ENCODE measurements around the gene VPS13A.
"Not testable (repeated sequence)": the region's sequence is repeated elsewhere in the genome, so short reads cannot be mapped to it uniquely, and the experiment has no call there.

VPS13A gene

DNA sequence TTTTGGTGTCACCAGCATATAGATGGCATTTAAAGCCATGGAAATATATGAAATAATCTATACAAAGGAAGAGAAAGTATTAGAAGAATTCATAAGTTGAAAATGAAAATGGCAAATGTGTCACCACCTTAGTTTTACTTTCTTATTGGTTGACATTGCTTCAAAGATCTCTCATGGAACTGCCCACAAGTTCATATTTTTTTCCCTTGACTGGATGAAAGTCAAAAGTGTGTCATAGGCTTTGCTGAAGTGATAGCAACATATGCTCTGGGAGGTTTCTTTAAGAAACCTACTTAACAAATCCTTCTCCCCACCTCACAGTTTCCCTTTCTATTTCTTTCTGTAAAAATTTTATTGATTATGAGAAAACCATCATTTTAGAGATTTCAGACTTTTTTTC lies 127.2 kb downstream of the VPS13A start:
- DNase-seq (ENCODE audit: low spot score): no peak
- FAIRE-seq: no peak

- DNase-seq (ENCODE audit: low spot score) (no peak), FAIRE-seq (no peak)
Observed at GRCh38 chr9:77305622-77306400, 128.5 kb downstream of the VPS13A start.

DNA sequence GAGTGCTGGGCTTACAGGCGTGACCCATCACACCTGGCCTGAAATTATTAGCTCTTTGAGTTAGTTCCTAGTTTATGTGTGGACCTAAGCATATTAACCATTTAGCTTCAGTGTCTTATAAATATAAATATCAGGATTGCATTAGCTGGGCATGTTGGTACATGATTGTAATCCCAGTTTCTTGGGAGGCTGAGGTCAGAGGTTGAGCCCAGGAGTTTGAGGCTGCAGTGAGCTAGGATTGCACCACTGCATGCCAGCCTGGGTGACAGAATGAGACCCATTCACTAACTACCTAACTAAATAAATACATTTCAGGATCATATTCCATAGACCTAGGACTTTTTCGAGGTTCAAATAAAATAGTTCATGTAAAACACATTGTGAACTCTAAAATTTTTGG lies 129.8 kb downstream of the VPS13A start:
- FAIRE-seq: no peak

DNA sequence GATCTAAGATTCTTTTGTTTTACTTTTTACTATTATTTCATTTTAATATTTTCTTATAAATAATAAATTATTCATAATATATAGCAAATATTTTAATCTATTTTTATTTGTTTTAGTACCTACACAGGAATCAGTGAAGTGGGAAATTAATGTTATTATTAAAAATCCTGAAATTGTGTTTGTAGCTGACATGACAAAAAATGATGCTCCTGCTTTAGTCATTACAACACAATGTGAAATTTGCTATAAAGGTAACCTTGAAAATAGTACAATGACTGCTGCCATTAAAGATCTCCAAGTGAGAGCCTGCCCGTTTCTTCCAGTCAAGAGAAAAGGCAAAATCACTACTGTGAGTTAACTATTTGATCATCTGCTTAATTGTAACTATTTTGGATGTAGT lies 138.7 kb downstream of the VPS13A start:
- DNase-seq (ENCODE audit: low spot score) (no peak), FAIRE-seq (no peak)

More for the DNA sequence above, 129.8 kb downstream of the VPS13A start:
- DNase-seq (ENCODE audit: low spot score): no peak

- FAIRE-seq (no peak), DNase-seq (ENCODE audit: low spot score) (no peak)
Observed at GRCh38 chr9:77325058-77325457, 147.7 kb downstream of the VPS13A start.

DNA sequence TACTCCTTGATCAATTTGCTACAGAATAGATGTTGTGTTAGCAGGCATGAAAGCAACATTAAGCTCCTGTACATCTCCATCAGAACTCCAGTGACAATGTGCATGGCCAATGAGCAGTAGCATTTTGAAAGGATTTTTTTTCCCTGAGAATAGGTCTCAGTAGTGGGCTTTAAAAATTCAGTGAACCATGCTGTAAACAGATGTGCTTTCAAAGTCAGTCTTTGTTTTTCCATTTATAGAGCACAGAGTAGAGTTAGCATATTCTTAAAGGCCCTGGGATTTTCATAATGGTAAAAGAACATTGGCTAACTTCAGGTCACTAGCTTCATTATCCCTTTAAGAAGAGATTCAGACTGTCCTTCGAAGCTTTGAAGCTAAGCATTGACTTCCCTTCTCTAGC lies 150.8 kb downstream of the VPS13A start:
- FAIRE-seq (no peak), DNase-seq (ENCODE audit: low spot score) (no peak)

DNA sequence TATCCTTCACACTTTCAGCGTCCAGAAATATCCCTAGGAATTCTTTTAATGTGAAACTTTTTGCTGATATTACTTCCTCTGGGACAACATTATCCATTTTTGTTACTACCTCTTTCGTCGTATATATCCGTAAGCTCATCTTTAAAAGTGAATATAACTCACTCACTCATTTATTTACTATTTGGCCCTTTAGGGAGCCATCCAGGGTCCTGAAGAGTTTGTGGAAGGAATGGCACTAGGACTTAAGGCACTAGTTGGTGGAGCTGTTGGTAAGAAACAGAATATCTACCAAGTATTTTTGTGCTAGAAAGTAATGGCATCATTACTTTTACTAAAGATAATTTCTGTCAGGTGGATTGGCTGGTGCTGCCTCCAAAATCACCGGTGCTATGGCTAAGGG lies 192.7 kb downstream of the VPS13A start:
- DNase-seq (ENCODE audit: low spot score) (no peak), FAIRE-seq (no peak)

DNA sequence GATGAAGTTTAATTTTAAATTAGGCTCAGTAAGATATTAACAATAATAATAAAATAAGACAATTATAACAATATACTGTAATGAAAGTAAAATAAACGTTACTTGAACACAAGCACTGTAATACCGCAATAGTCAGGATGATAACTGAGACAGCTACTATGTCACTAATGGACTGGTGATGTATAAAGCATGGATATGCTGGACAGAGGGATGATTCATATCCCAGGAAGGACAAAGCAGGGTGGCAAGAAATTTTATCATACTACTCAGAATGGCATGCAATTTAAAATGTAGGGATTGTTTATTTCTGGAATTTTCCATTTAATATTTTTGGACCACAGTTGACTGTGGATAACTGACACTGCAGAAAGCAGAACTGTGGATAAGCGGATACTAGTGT lies 196.9 kb downstream of the VPS13A start:
- DNase-seq (ENCODE audit: low spot score) (no peak), FAIRE-seq (no peak)

GRCh38 chr9:77375956-77376532 lies 198.7 kb downstream of the VPS13A start:
- DNase-seq (ENCODE audit: low spot score) (no peak), FAIRE-seq (no peak)

GRCh38 chr9:77384406-77384805 lies 207.1 kb downstream of the VPS13A start:
- FAIRE-seq (no peak), DNase-seq (ENCODE audit: low spot score) (peak; percentile 27)

DNA sequence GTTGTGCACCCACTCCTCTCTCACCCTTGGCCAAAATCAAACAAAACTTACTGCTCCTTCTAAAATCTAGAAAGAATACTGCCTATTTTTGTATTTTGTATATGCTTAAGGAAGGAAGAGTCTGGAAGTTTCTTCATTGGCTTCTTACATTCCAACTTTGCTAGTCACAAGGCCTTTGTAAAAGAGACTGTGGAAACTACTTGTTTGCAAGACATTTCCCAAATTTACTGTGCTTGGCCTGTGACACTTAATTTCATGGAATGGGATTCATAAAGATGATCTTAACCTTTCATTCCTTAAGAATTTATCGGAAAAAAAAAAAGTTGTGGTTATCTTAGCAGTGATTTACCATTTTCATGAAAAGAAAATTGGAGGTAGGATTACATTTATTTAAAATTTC lies 208.9 kb downstream of the VPS13A start:
- DNase-seq (ENCODE audit: low spot score) (no peak), FAIRE-seq (no peak)

DNA sequence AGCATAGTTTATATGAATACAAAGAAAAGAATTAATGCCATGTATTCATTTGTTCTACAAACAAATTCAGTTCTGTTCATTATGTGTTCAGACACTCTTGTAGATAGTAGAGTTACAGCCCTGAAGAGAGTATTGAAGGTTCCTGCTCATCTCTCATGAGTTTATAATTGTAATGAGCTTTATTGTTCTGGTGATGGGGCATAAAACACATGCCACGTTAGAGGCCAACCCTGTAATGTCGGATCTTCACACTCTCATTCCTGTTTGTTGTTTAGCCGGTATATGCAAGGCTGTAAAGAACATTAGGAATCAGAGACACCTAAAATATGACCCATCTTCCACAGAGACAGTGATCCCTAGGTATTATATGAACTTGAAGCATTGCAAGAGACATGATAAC lies 214.5 kb downstream of the VPS13A start:
- no peak for DNase-seq (ENCODE audit: low spot score)
- FAIRE-seq: no peak

GRCh38 chr9:77392328-77392727 lies 215.0 kb downstream of the VPS13A start:
- FAIRE-seq (no peak), DNase-seq (ENCODE audit: low spot score) (no peak)

- not testable (repeated sequence) for DNase-seq (ENCODE audit: low spot score); FAIRE-seq
Observed at GRCh38 chr9:77398581-77398980, 221.2 kb downstream of the VPS13A start.

GRCh38 chr9:77399964-77400363 lies 222.6 kb downstream of the VPS13A start:
- DNase-seq (ENCODE audit: low spot score) (no peak), FAIRE-seq (no peak)

DNA sequence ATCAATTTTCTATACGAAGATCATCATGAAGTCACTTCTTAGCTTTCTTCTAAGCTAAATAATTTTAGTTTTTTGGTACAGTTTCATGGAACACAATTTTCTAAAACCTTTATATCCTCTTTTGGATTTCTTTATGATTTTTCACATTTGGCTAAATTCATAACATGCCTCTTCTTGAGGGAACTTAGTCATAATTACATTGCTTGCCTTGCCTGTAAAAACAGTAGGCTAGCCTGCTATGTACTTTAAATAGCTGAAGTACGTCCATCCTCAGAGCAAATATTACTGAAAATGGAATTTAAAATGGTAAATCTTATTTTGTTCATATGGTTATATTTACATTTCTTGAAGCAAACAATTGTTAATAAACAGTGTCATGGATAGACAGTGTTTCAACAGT lies 225.0 kb downstream of the VPS13A start:
- FAIRE-seq (no peak), DNase-seq (ENCODE audit: low spot score) (no peak)

DNA sequence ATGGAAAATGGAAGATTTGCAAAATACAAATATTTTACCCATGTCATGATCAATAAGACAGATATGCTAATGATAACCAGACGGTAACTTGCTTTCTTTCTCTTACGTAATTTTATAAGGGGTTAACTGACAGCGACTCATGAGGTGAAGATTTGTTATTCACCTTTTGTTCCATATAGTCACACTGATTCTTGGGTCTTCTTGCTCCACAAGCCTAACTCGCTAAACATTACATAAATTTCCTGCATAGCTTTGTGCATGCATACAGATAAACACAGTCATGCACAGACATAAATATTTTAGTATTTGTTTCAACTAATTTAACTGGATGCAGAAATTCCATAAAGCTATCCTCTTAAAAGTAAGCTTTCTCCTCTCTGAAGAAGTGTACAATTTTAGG lies 225.9 kb downstream of the VPS13A start:
- FAIRE-seq: no peak
- DNase-seq (ENCODE audit: low spot score): no peak

DNA sequence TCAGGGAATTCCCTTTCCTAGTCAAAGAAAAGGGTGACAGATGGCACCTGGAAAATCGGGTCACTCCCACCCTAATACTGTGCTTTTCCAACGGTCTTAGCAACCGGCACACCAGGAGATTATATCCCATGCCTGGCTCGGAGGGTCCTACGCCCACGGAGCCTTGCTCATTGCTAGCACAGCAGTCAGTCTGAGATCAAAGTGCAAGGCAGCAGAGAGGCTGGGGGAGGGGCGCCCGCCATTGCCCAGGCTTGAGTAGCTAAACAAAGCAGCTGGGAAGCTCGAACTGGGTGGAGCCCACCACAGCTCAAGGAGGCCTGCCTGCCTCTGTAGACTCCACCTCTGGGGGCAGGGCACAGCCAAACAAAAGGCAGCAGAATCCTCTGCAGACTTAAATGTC lies 231.2 kb downstream of the VPS13A start:
- DNase-seq (ENCODE audit: low spot score); FAIRE-seq: not testable (repeated sequence)

DNA sequence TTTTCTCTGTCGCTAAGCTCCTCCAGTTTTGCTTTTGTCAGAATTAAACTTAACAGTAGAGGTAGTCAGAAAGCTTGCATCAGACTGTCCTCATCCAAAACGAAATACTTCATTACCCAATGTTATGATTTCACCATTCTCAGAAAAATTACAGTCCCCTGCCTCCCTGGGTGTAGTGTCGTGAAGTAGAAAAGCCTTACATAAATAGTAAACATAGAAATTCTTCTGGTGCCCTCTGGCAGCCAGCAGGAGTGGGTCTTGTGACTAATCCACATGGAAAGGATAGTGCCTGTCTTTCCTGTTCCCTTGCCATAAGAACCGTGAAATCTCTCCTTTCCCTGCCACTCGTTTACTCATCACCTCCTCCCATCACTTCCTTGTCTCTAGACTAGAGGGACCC lies 240.2 kb downstream of the VPS13A start:
- FAIRE-seq: no peak

GRCh38 chr9:77418226-77418625 lies 240.9 kb downstream of the VPS13A start:
- FAIRE-seq: no peak
- DNase-seq (ENCODE audit: low spot score): no peak

More for the DNA sequence above, 240.2 kb downstream of the VPS13A start:
- no peak for DNase-seq (ENCODE audit: low spot score)

GRCh38 chr9:77420641-77421040 lies 243.3 kb downstream of the VPS13A start:
- no peak for FAIRE-seq

DNA sequence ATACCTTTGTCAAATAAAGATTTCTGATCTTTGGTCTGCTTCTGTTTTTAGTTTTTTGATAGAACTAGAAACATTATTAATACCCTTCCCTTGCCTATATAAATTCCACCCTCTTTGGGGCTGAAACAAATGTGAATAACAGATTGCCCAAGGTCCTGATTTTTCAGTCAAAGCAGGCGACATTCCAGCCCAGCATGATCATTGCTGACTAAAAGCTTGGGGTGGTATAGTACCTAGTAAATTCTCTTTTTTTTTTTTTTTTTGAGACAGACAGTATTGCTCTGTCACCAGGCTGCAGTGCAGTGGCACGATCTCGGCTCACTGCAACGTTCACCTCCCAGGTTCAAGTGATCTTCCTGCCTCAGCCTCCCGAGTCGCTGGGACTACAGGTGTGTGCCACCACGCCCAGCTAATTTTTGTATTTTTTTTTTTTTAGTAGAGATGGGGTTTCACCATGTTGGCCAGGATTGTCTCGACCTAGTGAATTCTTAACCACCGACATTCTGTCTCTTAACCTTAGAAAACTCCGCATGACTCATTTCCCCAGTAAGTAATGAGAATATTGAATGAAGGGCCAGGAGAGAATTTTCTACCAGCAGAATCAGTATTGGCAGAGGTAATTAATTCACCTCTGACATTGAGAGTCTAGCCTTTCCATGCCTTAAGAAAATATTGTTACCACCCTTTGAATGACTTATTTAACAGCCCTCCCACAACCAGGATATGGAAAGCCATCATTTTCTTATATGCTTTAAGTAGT lies 244.4 kb downstream of the VPS13A start:
- DNase-seq (ENCODE audit: low spot score) (no peak), FAIRE-seq (no peak)

More at GRCh38 chr9:77420641-77421040, 243.3 kb downstream of the VPS13A start:
- DNase-seq (ENCODE audit: low spot score): no peak
